NCI-H345 treated with DMSO at 0.1 percent for 48 hours (cell line): ENCODE data around the gene NRG3.

Experiments
- DNase-seq: peaks from one replicate; lab custom pipeline; 2025; ENCODE audit not compliant: unreplicated experiment; lab: John Stamatoyannopoulos, UW

NRG3 gene

DNA sequence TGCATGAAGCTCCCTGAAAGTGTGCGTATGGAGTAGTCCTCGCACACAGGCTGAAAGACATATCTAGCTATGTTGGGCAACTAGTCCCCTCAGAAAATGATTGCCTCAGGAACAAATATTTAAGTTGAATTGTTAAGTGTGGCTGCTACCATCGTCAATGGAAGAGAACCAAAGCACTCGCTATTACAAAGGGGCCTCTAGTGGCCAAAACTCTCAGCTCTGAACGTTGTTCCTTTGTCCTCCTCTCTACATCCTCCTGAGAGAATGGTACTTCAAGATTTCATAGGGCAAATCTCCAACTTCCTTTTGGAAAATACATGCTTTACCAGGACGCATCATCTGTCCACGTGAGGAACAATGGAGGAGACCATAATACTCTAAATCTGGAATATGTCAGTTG lies 209.9 kb downstream of the NRG3 start:
- DNase-seq, result no peak

DNA sequence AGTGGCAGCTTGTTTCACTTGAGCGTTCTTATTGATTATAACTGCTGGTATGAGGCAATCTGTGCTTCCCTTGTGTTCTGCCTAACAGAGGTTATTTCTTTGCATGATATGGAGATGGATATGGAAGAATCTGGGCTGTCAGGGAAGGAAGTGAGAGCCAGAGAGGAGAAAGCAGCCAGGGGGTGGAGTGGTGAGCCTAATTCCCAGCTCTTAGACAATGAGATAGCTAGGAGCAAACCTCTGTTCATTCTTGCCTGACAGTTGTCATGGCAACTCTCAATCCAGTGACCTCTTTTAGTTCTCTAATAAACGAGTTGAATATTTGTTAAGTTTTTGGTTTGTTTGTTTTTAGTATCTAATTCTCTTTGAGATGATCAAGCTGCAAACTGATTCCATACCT lies 214.3 kb downstream of the NRG3 start:
- no peak for DNase-seq

DNA sequence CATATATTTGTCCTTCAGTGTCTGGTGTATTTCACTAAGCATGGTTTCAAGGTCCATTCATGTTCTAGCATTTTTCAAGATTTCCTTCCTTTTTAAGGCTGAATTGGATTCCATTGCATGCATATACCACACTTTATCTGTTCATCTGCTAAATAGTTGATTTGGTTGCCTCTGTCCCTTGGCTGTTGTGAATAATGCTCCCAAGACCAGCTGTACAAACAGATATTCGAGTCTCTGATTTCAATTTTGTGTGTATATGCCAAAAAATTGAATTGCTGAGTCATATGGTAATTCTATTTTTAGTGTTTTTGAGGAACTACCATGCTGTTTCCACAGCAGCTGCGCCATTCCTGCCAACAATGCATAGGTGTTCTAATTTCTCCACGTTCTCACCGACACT lies 216.4 kb downstream of the NRG3 start:
- no peak for DNase-seq

DNA sequence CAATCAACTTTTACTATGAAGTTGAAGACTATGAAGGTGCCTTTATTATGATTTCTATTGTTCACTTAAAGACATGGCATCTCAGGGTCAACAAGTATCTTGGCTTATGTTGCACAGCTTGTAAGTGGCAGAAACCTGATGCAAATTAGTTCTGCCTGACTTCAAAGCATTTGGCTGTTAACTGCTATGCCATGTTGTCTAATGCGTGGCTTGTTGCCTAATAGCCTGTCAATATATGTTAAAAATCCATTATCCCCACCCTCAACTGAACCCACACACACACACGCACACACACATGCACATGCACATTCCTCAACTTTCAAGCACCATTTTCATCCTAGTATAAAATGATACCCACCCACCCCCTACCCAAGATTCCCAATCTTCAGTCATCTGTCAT lies 217.1 kb downstream of the NRG3 start:
- no peak for DNase-seq

DNA sequence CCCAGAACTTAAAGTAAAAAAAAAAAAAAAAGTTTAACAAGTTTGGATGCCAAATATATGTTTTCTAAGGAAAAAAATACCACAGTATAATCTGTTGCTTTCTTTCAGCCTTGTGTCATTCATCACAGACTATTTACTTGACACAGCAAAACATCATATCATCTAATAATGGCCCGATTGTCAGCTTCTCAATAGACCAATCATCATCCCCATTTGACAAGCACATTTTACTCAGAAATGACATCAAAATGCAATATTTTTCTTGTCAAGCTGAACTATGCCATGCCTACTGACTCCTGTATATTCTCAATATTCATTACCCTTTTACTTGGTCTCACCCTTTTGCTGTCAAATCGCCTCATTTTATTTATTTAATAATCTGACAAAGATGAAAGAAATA lies 249.7 kb downstream of the NRG3 start:
- no peak for DNase-seq

DNA sequence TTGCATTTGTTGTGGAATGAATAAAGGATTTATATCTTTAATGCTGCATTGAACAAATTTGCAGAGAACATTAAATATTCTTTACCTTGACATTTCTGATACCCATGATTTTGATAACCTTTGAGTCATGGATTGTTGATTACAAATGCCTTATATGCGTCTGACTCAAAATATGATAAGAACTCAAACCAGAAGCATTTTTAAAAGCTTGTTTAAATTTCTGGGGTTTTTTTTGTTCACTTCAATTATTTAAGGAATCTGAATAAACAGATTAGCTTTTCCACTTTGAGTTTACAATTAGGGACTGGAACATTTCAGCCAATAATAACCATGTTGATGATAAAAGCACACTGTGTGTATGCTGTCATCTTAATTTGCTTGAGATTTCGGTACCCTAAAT lies 253.5 kb downstream of the NRG3 start:
- DNase-seq, result no peak

DNA sequence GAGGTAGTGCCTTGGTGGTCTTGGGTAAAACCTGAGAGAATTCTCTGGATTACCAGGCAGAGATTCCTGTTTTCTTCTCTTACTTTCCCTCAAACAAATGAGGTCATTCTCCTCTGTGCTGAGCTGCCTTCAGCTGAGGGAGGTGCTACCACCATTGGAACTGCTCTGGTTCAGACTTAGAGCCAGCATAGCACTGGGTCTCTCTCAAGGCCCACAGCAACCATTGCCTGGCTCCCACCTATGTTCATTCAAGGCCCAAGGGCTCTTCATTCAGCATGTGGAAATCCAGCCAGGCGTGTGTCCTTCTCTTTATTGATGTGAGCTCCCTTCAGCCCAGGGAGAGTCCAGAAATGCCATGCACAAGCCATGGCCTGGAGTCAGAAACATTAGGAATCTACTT lies 261.1 kb downstream of the NRG3 start:
- no peak for DNase-seq

DNA sequence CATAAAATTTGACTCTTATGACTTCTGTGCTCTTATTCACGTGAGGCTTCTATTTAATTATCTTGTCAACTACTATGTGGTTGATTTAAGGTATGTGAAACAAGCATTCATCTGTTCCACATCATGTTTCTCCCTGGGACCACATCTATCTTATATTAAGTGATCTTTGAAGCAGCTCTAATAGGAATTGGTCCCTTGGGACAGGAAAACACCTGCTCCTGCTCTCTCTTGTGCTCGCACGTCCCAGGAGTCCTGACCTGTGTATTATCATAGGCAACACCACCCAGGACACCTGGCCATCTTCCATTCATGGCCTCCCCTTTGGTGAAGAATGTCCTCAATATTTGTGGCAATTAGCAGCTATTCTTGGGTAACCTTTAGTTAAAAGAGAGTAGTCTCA lies 269.2 kb downstream of the NRG3 start:
- DNase-seq, result no peak

DNA sequence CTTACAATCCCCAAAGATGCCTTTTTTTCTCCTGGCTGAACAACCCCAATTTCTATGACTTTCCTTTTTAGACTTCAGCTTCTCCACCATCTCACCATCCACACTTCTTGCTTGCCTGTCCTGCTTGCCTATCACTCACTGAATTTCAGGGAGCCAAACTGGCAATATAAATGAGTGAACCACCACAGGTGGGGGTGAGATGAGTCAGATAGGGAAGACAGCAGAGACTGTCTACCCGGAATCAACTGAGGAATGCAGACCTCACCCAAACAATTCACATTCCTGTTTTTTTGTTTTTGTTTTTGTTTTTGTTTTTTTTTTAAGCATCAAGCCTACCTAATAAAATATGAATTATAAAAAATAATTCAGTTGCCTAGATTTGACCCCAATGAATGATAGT lies 273.8 kb downstream of the NRG3 start:
- no peak for DNase-seq

DNA sequence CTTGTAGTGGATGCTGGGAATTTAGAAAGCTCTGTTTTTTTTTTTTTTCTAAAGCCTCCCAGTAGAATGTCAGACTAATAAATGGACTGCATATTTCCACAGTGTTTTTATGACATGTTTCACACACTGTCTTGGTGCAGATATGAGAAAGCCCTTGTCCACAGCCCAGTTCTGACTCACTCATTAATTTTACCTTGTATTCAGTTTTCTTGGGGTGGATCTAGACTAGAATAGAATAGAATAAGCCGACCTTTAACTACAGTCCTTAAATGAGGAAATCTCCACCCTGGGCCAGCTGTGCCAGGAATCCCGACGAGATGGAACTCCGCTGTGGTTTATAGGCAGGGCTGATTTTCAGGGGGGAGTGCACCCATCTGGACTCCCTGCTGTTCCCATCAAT lies 274.7 kb downstream of the NRG3 start:
- no peak for DNase-seq

DNA sequence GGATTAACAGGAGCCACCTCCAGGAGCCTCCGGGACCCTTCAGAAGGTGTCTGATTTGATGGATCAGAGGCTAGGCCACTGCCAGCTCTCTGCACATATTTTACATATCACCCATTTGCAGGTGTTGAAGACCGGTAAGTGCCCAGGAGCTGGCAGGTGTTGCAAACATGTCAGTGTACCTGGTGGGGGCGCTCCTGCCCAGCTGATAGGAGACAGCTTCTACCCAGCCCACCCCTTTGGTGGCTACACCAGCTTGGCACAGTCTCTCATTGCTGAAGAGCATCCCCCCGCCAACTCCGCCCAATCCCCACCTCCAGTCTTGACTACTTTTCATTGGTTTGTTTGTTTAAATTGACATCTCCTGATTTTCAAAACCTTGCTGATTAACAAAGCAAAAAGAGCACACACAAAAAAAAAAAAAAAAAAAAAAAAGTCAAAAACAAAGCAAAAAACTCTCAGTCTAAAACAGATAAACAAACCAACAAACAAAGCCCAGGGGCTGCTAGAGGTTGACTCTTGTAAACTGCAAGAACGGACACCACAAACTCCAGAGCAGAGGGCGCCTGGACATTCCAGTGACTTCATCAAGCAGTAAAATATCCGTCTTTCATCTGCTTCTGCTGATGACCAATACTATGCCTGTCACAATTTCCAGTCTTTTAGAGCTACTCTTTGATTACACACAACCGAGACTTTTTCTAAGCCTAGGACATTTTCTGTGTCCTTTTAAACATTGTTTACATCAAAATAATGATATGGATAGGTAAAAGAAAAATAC lies 275.3 kb downstream of the NRG3 start:
- DNase-seq, result no peak

DNA sequence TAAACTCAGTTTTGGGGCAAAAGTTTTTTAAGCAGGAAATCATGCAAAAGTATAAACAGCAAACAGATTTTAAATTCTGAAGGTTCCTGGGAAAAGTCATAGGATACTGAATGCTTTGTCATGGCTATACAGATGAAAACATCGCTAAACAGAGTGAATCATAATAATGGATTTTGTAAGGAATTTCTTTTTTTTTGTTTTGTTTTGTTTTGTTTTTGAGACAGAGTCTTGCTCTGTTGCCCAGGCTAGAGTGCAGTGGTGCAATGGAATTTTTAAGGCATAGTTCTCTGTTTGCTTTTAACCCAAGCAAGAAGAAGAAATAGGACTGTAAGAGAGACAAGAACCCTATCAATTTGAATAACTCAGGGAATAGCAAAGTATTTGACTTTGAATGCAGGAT lies 285.3 kb downstream of the NRG3 start:
- no peak for DNase-seq

DNA sequence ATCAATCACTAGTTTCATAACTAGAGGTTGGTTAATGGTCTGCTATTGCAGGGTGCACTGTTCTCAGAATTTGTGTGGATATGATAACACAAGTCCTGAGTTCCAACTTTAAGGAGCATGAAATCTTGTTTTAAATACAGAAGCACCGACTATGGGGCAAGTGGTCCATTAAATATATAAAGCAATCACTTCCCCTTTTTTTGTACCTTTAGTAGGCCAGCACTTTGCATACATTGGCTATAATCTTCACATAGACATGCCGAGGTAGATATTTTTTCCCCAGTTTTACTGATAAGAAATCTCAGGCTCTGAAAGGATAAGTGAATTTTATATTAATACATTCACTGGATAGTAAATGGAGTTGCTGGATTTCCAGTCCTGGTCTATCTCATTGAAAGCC lies 286.3 kb downstream of the NRG3 start:
- DNase-seq, result no peak

DNA sequence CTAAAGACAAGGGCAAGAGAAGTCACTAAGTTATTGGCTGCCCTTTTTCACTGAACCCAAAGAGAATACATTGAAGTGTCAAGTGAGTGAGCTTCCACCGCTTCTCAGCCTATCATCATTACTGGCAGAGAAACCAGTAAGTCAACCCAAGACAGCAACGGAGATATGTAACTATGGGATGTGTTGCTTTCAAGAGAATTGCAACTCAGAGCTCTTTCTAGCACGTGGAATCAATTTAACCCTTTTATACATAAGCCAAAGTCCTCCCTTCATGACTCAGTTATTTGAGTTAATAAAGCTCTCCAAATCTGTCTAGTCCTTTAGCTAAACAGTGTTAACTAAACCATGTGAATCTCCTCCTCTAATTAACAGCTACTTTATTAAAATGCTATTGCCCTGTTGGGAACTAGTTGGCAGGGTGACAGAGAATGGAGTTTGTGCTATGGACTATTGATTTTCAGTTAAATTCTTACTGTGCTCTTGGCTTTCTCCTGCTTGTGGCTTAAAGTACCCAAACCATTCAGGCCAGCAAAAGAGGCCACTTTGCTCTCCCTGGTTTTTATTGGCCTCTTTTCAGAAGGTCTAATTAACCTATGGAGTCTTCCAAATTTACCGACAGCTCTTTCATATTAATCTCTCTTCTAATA lies 287.7 kb downstream of the NRG3 start:
- no peak for DNase-seq

DNA sequence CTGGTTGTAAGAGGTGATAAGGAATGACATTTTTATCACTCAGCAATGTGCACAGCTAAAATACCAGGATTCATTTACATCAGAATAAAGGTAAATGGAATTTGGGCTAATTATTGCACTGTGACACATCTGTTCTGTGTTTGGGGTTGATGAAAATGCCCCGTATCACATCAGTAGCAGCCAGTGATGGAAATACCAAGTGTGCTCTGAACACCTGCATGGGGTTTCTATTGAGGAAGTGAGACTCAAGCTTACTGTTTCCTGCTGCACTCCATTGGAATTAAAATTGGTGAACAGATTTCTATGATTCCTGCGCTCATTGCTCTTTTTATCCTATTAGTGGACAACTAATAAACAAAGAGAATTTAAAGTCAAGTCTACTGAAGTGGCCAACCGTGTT lies 296.9 kb downstream of the NRG3 start:
- no peak for DNase-seq

DNA sequence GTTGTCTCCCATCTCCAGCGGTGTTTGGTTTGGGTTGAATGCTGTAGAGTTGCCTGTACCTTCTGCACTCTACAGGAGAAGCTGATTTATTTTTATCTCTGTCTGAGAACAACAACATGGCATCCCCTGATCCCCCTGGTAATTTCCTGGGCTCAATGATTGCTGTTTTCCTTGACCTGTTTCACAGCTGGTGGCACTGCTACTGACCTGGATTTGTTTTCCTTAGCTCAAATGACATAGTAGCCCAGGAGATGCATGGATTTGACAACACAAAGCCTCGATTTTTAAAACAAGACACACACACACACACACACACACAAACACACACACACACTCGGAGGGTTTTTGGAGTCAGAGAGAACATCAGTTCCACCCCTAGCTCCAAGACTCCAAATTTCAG lies 301.6 kb downstream of the NRG3 start:
- no peak for DNase-seq

DNA sequence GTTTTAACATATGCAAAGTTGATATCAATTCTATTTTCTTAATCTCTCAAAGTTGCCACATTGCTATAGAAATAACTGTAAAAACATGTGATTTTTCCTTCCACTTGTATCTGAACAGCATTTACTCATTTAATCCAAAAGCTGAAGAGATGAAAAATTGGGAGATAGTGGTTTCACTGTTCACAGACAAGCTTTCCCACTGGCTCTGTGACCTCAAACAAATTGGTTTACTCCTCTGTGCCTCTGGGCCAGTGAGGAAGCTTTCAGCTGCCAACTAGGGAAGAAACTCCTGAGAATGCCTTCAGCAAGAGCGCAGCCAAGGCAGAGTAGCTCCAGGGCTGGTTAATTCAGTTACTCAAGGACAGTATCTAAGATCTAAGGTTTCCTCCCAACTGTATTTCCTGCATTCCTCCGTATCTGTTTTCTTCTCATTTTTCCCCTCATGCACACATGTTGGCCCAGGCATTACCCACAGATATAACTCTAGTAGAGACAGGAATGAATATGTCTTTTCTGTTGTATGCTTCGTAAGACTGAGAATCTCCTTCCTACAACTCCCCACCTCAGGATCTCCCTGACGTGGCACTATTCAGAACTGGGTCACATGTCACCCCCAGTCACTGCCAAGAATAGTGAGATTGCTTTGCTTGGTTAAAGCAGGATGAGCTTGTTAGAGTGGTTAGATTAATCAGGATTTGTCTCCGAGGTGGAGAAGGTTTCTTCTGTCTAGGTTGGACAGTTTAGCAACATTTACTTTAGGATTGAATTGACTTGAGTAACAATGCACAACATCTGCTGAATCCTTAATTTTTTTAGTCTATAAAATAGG lies 315.7 kb downstream of the NRG3 start:
- DNase-seq, result no peak

DNA sequence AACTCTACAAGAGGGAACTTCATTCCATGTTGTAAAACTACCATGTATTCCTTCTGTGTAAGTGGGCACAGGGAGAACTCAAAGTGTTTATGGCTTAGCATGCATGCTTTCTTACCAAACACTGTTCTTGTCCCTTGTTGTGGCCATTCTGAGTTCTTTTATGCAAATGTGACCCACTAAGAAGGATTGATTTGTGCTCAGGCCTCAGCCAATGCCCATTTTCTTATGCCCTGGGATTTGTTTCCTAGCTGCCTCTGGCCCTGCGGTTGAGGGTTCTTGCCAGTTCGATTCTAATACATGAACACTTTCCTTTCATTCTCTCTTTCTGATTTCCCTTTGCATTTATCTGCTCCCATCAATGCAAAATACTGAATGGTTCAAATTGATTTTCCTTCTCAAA lies 316.7 kb downstream of the NRG3 start:
- no peak for DNase-seq

DNA sequence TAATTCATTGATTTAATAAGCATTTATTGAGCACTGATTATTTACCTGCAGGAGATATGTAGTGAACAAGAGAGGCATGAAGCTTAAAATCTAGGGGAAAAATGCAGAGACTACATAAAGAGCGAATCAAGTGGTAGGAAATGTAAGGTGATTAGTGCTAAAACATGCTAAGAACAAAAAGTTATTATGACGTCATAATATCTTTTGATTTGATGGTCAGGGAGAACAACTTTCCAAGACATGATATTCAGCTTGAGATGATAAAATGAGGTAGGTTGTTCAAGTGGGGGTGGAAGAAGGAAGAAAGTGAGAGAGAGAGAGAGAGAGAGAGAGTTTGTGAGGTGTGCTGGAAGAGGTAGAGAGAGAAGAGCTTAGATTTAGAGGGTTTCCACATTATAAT lies 317.7 kb downstream of the NRG3 start:
- no peak for DNase-seq

DNA sequence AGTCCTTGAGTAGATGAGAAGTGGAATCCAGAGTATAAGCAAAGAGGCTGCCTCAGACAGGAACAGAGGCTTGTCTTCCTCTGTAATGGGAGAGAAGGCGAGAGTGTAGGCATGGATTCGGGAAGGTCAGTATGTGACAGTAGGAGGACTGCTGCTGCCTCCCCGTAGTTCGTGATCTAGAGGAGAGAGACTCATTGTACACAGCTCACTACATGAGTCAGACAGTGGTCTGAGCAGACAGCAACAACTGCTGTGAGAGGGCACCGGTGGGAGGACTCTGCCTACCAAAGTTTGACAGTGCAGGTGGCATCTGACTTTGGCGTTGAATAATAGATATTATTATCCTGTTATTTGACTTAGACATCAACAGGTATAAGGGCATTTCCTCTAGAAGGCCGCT lies 319.4 kb downstream of the NRG3 start:
- DNase-seq, result no peak

DNA sequence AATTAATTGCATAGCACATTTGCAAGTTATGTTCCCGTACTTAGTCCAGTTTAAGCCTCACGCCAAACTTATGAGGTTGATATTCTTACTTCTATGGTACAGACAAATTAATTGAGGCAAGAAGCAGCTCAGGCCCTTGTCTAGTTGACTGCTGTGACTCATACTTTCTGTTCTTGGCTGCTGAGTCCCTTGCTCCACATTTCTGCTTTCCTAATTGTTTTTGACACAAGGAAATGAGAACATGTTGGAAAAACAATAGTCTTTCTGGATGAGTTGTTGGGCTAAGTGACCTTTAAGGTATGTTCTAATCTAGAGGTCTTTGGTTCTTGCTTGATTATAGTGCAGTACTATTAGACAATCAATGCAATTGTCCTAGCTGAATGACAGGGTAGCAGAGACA lies 331.8 kb downstream of the NRG3 start:
- no peak for DNase-seq

DNA sequence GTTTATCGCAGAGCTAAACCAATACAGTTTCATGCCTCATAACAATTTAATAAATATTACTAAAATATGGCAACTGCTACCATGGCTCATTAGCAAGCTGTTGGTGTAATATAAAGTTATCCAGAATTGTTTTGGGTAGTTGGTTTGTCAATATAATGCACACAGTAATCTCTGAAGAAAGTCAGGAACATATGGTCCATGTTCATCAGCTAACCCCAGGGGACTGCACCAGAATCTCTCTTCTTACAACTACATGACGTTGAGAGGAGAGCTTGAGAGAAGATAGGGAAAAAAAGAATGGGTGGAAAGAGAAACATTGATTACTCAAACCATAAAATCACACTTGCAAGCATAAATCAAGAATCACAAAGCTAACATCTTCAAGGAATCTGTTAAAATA lies 333.7 kb downstream of the NRG3 start:
- DNase-seq, result no peak
